Body of pancreas (tissue), 4 donors: ENCODE data around the gene ASCL3. TPM values are rescaled to one million over a fixed set of nuclear protein-coding genes. Genes with fewer than 3 reads are reported as not detected.
A peak's percentile ranks its signal among the peaks of the same experiment; 100 is the strongest.

ENCODE experiments used
- ATAC-seq: fragments of 150-250 bp; one replicate; pipeline ENCODE4 v1.9.1; 2016
- DNase-seq, 4 donors: peaks; one replicate each; pipeline ENCODE4 v3.0.0-alpha.2; 2019
- H3K27ac ChIP-seq, 4 donors: fragments of 200-600 bp; sonication (generic); 1 replicate in 3 of 4; 2 replicates in 1 of 4; pipeline versions ENCODE4 v1.5.1 to v1.6.1; 2016 to 2019; ENCODE audit warnings: mild to moderate bottlenecking in 1 of 4, mixed read lengths in 1 of 4, moderate library complexity in 1 of 4
- H3K27me3 ChIP-seq, 2 donors: fragments of 200-600 bp; sonication (generic); one replicate each; pipeline ENCODE4 v1.6.0; 2016; ENCODE audit warnings: mild to moderate bottlenecking in 1 of 2
- H3K36me3 ChIP-seq, 2 donors: fragments of 200-600 bp; sonication (generic); replicated peaks in 1 of 2; 2 replicates each; pipeline ENCODE4 v1.5.1; 2016; ENCODE audit warnings: low read depth in 2 of 2; ENCODE audit not compliant: insufficient read depth in 1 of 2
- H3K4me1 ChIP-seq: fragments of 200-600 bp; sonication (generic); one replicate; pipeline ENCODE4 v1.6.0; 2016
- H3K4me3 ChIP-seq, 2 donors: fragments of 200-600 bp; sonication (generic); 1 replicate in 1 of 2; 2 replicates in 1 of 2; pipeline ENCODE4 v1.5.1; 2016 to 2019
- H3K9me3 ChIP-seq, 3 donors: fragments of 200-600 bp; sonication (generic); 1 replicate in 2 of 3; 2 replicates in 1 of 3; pipeline ENCODE4 v1.5.1; 2016
- POLR2A ChIP-seq, 3 donors: fragments of 450-650 bp; IDR thresholded peaks; one replicate each; pipeline ENCODE4 v1.6.1; 2016; ENCODE audit warnings: antibody characterized with exemption in 3 of 3, mild to moderate bottlenecking in 2 of 3
- WGBS, 2 donors: methylation state at CpG; one replicate each; pipeline ENCODE4 v1.1.5; 2017; 5-methylcytosine and 5-hydroxymethylcytosine counted together
- intact Hi-C: fragments of 100-400 bp; cut with DNase I; formaldehyde crosslinking; loops from one replicate; pipeline ENCODE4 v1.15.1; 2023
- total RNA-seq, 2 donors: library from RNA; depleted of rRNA; stranded (reverse); fragments of >200 nt; gene quantifications; one replicate each; pipeline ENCODE4 v1.1.0, GENCODE V29; 2016
- TF ChIP-seq, protein P1 (sequence below), 7 experiments: fragments of 450-650 bp in 4 of 7; fragments of 200-600 bp in 3 of 7; sonication (generic) in 3 of 7; IDR thresholded peaks; one replicate each; pipeline ENCODE4 v1.5.1; 2016 to 2019; ENCODE audit warnings: antibody characterized with exemption in 7 of 7

ASCL3 gene
- total RNA-seq, 2 donors from 2014 or later, result not detected

DNA sequence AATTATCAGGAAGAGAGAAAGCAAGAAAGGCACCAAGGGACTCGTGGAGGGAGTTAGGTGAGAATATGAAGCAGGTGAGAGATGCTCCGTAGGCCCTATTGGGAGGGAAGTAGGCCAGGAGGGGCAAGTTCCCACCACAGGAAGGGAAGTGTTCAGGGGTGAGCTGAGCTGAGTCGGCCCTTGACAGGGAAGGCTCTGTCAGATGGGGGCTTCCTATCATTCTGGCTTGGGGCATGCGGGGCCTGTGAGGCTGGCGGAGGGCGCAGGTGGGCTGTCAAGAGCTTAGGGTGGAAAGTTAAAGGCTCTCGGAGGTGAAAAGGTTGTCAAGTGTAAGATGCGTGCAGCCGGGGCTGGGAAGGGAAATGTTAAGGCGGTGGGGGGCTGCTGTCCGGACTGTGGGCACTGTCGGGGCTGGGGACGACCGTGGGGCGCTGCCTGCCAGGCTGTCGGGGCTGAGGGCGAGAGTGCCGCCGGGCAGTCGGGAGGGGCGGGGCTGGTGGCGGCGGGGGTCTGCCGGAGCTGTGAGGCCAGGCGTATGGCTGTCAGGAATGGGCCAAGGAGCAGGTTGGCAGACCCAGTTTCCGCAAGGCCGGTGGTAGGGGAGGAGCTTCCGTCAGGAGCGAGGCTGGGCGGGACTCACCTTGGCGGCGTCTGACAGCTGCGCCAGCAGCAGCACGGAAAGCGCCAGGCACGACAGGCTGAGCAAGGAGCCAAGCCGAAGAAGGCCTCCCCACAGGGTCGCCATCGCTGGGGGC is 20.9 kb upstream of the ASCL3 start:
- Histone ChIP-seq H3K4me3 (peak overlapping the region; percentile 47 to 52), H3K27me3 (no peaks in the 10 kb centered on the region), H3K36me3 (no peaks in the 10 kb centered on the region), H3K4me1 (peaks cover 40% of the 10 kb centered on the region), H3K27ac (peak overlapping the region; percentile 87 to 97 (median 94)), H3K9me3 (no peaks in the 10 kb centered on the region)
- WGBS, 2 donors, result 1 to 3% methylated on average over 14 to 36 of the region's 39 CpGs
- peak; percentile 84 for ATAC-seq
- intact Hi-C loops, result no loop called here
- TF ChIP-seq, protein P1, sequence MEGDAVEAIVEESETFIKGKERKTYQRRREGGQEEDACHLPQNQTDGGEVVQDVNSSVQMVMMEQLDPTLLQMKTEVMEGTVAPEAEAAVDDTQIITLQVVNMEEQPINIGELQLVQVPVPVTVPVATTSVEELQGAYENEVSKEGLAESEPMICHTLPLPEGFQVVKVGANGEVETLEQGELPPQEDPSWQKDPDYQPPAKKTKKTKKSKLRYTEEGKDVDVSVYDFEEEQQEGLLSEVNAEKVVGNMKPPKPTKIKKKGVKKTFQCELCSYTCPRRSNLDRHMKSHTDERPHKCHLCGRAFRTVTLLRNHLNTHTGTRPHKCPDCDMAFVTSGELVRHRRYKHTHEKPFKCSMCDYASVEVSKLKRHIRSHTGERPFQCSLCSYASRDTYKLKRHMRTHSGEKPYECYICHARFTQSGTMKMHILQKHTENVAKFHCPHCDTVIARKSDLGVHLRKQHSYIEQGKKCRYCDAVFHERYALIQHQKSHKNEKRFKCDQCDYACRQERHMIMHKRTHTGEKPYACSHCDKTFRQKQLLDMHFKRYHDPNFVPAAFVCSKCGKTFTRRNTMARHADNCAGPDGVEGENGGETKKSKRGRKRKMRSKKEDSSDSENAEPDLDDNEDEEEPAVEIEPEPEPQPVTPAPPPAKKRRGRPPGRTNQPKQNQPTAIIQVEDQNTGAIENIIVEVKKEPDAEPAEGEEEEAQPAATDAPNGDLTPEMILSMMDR (IDR thresholded peaks at IDR 0.05), result no peak
- no peak for TF ChIP-seq POLR2A (IDR thresholded peaks at IDR 0.05)
- peak; percentile 89 to 92 (median 91) for DNase-seq

DNA sequence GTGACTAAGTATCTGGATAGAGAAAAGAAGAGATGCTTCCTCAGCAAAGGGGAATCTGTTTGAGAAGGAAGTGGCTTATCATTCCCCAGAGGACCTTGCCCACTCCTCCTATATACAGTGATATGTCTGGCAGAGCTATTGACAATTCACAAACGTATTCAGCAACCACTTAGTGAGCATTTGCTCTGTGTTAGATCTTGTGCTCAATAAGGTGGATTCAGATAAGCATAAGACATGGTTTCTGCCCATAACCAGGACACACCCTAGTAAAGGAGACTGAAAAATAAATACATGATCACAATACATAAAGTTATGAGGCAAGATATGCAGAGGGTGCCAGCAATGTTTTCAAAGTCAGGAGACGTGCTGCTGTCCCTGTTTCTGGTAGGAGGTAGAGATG is 20.0 kb upstream of the ASCL3 start:
- ATAC-seq, result no peak
- no peaks in the 10 kb centered on the region for H3K36me3 ChIP-seq
- 12 to 18% methylated on average over 2 of the region's 2 CpGs for WGBS, 2 donors
- H3K9me3 ChIP-seq, result no peaks in the 10 kb centered on the region
- intact Hi-C loops, result no loop called here
- H3K27me3 ChIP-seq, result no peaks in the 10 kb centered on the region
- H3K4me1 ChIP-seq, result peaks cover 40% of the 10 kb centered on the region
- no peak for DNase-seq
- H3K27ac ChIP-seq, result no peak overlapping the region
- H3K4me3 ChIP-seq, result no peak overlapping the region
- TF ChIP-seq POLR2A (IDR thresholded peaks at IDR 0.05), result no peak
- TF ChIP-seq, protein P1 (IDR thresholded peaks at IDR 0.05), result no peak

DNA sequence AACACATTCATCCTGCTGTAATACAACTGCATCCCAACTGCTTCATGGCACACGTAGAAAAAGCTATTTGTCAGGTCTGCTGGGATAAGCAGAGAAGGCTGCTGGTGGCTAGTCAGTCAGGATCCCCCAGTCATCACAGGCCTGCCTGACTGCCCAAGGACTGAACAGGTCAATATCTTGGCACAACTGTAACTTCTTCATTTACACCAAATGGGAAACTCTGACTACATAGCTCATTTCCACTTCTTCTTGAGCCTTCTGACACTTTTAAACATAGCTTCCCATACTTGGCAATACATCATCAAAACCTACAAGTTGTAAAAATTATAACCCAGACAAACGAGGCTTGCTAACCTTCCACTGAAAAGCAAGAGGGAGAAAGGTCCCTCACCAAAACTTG is 18.6 kb upstream of the ASCL3 start:
- Histone ChIP-seq H3K27ac (no peak overlapping the region), H3K4me1 (peaks cover 40% of the 10 kb centered on the region), H3K27me3 (no peaks in the 10 kb centered on the region), H3K36me3 (no peaks in the 10 kb centered on the region), H3K4me3 (no peak overlapping the region), H3K9me3 (no peaks in the 10 kb centered on the region)
- WGBS, 2 donors, result 28 to 44% methylated on average over 2 of the region's 2 CpGs
- ATAC-seq (no peak), DNase-seq (no peak)
- no peak for TF ChIP-seq POLR2A (IDR thresholded peaks at IDR 0.05)
- TF ChIP-seq, protein P1 (IDR thresholded peaks at IDR 0.05), result no peak
- intact Hi-C loops, result no loop called here

DNA sequence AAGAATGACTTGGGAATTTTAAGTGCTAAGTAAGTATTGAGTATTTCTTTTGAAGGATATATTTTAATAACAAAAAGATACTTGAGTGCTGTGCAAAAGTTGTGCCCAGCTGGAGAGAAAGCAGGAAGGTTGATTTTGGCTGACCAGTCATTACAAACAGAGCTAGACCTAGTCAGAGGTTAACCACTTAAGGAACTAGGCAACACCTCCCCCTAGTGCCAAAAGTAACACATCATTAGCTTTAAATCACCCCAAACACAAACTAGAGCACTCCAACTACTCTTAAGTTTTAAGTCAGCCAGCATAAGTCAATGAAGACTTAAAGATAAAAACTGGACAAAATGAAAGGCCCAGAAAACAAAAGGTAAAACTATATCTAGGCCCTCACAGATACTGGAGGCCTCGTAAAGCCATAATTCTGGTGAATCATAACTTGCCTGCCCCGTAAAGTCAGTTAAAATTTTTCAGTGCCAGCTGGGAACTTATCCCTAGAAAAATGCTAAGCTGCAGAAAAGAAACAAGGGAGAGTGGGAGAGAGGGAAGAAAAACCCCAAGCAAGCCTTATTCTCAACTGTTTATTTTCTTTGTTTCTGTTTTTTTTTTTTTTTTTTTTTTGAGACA is 16.8 kb upstream of the ASCL3 start:
- intact Hi-C loops, result no loop called here

More for the DNA sequence above, 16.8 kb upstream of the ASCL3 start:
- Histone ChIP-seq H3K9me3 (no peaks in the 10 kb centered on the region), H3K27me3 (no peaks in the 10 kb centered on the region), H3K27ac (peak overlapping the region in 2 of 4 donors; percentile 11 to 21), H3K36me3 (peaks cover 0 to under 1% of the 10 kb centered on the region in 2 donors), H3K4me3 (no peak overlapping the region), H3K4me1 (peaks cover 32% of the 10 kb centered on the region)
- DNase-seq (peak; percentile 24 to 66 (median 36)), ATAC-seq (no peak)
- WGBS, 2 donors, result 7 to 26% methylated on average over 2 of the region's 2 CpGs
- no peak for TF ChIP-seq POLR2A (IDR thresholded peaks at IDR 0.05)
- TF ChIP-seq, protein P1 (IDR thresholded peaks at IDR 0.05), result peak; percentile 17 to 74 (median 62)
